A673 (cell line): ENCODE results near the gene ASIC2. TPM values are rescaled to one million over a fixed set of nuclear protein-coding genes. Genes with fewer than 3 reads are reported as not detected.

Source experiments
- BruUV-seq: library from RNA; stranded (reverse); fragments of 400-500 nt; replicated peaks from 2 replicates; lab custom pipeline; 2021; lab: Mats Ljungman, UMichigan
- CTCF ChIA-PET: fragments of 300-600 bp; sonication (Branson Sonifier 250); formaldehyde crosslinking; loops from one replicate; lab custom pipeline; 2022; ENCODE audit warnings: antibody characterized with exemption; lab: Charles Lee
- POLR2A ChIA-PET: fragments of 300-600 bp; sonication (Branson Sonifier 250); formaldehyde crosslinking; loops from one replicate; lab custom pipeline; 2022; ENCODE audit warnings: antibody characterized with exemption; ENCODE audit not compliant: low non-redundant PET; lab: Charles Lee
- DNase-seq: peaks from one replicate; pipeline ENCODE4 v3.0.0-alpha.2; 2015; ENCODE audit warnings: low spot score
- H3K27ac ChIP-seq: fragments of 200-600 bp; sonication (generic); 2 replicates; pipeline ENCODE4 v1.5.1; 2016; ENCODE audit warnings: mixed run types, low read depth, mild to moderate bottlenecking, mixed read lengths, antibody characterized with exemption, low read length; ENCODE audit not compliant: poor library complexity, severe bottlenecking
- H3K27me3 ChIP-seq: fragments of 200-600 bp; sonication (generic); replicated peaks from 2 replicates; pipeline ENCODE4 v1.6.1; 2017; ENCODE audit warnings: mixed run types, low read depth, mild to moderate bottlenecking, mixed read lengths, antibody characterized with exemption, low read length; ENCODE audit not compliant: insufficient read depth, poor library complexity
- H3K36me3 ChIP-seq: fragments of 200-600 bp; sonication (generic); 2 replicates; pipeline ENCODE4 v1.6.1; 2016; ENCODE audit warnings: mixed run types, mild to moderate bottlenecking, mixed read lengths, antibody characterized with exemption, low read length; ENCODE audit not compliant: insufficient read depth, poor library complexity, severe bottlenecking
- H3K4me1 ChIP-seq: fragments of 200-600 bp; sonication (generic); 2 replicates; pipeline ENCODE4 v1.6.1; 2017; ENCODE audit warnings: mixed run types, mild to moderate bottlenecking, mixed read lengths, antibody characterized with exemption, low read length; ENCODE audit not compliant: insufficient read depth, poor library complexity, severe bottlenecking
- H3K4me3 ChIP-seq: fragments of 200-600 bp; sonication (generic); 2 replicates; pipeline ENCODE4 v1.5.1; 2016; ENCODE audit warnings: low read depth, mixed run types, mild to moderate bottlenecking, mixed read lengths, low read length; ENCODE audit not compliant: poor library complexity, severe bottlenecking
- H3K9me3 ChIP-seq: fragments of 200-600 bp; sonication (generic); 2 replicates; pipeline ENCODE4 v1.6.1; 2016; ENCODE audit warnings: mixed run types, low read depth, mild to moderate bottlenecking, mixed read lengths, antibody characterized with exemption, low read length; ENCODE audit not compliant: poor library complexity, severe bottlenecking
- CTCF ChIP-seq: fragments of 300-800, 200-600 bp; sonication (generic); conservative IDR thresholded peaks from 2 replicates; pipeline ENCODE4 v1.5.1; 2017; ENCODE audit warnings: low read depth, mild to moderate bottlenecking, antibody characterized with exemption, low read length, moderate library complexity, mixed read lengths
- EZH2 ChIP-seq: fragments of 200-600 bp; sonication (generic); IDR thresholded peaks from 2 replicates; pipeline ENCODE4 v1.6.1; 2017; ENCODE audit warnings: borderline replicate concordance, low read depth, mild to moderate bottlenecking, mixed read lengths, antibody characterized with exemption, low read length; ENCODE audit not compliant: poor library complexity, severe bottlenecking
- intact Hi-C: fragments of 100-400 bp; cut with micrococcal nuclease; formaldehyde crosslinking; loops from one replicate; pipeline ENCODE4 v1.10.0; 2022; ENCODE audit not compliant: unreplicated experiment
- total RNA-seq: library from RNA; stranded (reverse); gene quantifications from 2 replicates; pipeline ENCODE4 v1.2.3, GENCODE V29; 2021

ASIC2 gene
- total RNA-seq, 1 experiment from 2014 or later = 8.6 TPM

- H3K4me1 ChIP-seq = peaks cover 16% of the 10 kb centered on the region
- no peak for DNase-seq
- no peaks in the 10 kb centered on the region for H3K36me3 ChIP-seq
- intact Hi-C loops = no loop called here
- ChIA-PET POLR2A (no interaction called here), CTCF (no interaction called here)
- H3K4me3 ChIP-seq = no peak overlapping the region
- no peak overlapping the region for H3K27ac ChIP-seq
- BruUV-seq = no TSS peak
- no peaks in the 10 kb centered on the region for H3K27me3 ChIP-seq
- H3K9me3 ChIP-seq = no peaks in the 10 kb centered on the region
- TF ChIP-seq EZH2 (no peak), CTCF (no peak)
Measured at GRCh38 chr17:33116021-33116551, 177.0 kb downstream of the ASIC2 start.

GRCh38 chr17:33115366-33115765 lies 177.7 kb downstream of the ASIC2 start:
- no TSS peak for BruUV-seq
- Histone ChIP-seq H3K9me3 (no peaks in the 10 kb centered on the region), H3K4me3 (no peak overlapping the region), H3K27ac (no peak overlapping the region), H3K4me1 (peaks cover 15% of the 10 kb centered on the region), H3K27me3 (no peaks in the 10 kb centered on the region), H3K36me3 (no peaks in the 10 kb centered on the region)
- ChIA-PET CTCF (no interaction called here), POLR2A (no interaction called here)
- intact Hi-C loops = no loop called here
- no peak for TF ChIP-seq EZH2
- no peak for TF ChIP-seq CTCF
- no peak for DNase-seq

GRCh38 chr17:33113991-33114370 lies 179.1 kb downstream of the ASIC2 start:
- Histone ChIP-seq H3K9me3 (no peaks in the 10 kb centered on the region), H3K4me1 (peaks cover 4% of the 10 kb centered on the region), H3K27ac (no peak overlapping the region), H3K36me3 (no peaks in the 10 kb centered on the region), H3K27me3 (no peaks in the 10 kb centered on the region), H3K4me3 (no peak overlapping the region)
- ChIA-PET POLR2A (no interaction called here), CTCF (no interaction called here)
- intact Hi-C loops = no loop called here
- DNase-seq = no peak
- TF ChIP-seq CTCF = no peak
- no peak for TF ChIP-seq EZH2
- BruUV-seq = no TSS peak
